H1 (cell line): ENCODE data around the gene CRK.

Experiments used
- CTCF ChIP-seq, 3 experiments: IDR thresholded peaks; 1 replicate in 2 of 3; 2 replicates in 1 of 3; pipeline versions ENCODE4 v1.5.1 to v1.6.1; 2011; ENCODE audit warnings: low read length in 3 of 3, mild to moderate bottlenecking in 3 of 3, inconsistent platforms in 2 of 3, low read depth in 1 of 3, moderate library complexity in 1 of 3; ENCODE audit not compliant: insufficient read depth in 1 of 3; ENCODE audit errors: control extremely low read depth in 1 of 3
- MAX ChIP-seq: IDR thresholded peaks from 2 replicates; pipeline ENCODE4 v1.6.1; 2012; ENCODE audit warnings: inconsistent platforms
- TCF12 ChIP-seq: IDR thresholded peaks from 2 replicates; pipeline ENCODE4 v1.6.1; 2011; ENCODE audit warnings: low read depth, mild to moderate bottlenecking, low read length
- YY1 ChIP-seq: IDR thresholded peaks from 2 replicates; pipeline ENCODE4 v1.6.1; 2011; ENCODE audit warnings: low read depth, mild to moderate bottlenecking, low read length

GRCh38 chr17:1431631-1432104 lies 24.4 kb downstream of the CRK start:
- TF ChIP-seq CTCF (IDR thresholded peaks at IDR 0.05; ENCODE audit: control extremely low read depth in 1 of 3, insufficient read depth in 1 of 3, low read depth in 1 of 3, low read length in 3 of 3) (no peak), YY1 (no peak), TCF12 (no peak), MAX (no peak)
